Prostate gland (tissue), 2 donors: Measurements from ENCODE around the gene PDGFD. TPM values are rescaled to one million over a fixed set of nuclear protein-coding genes. Genes with fewer than 3 reads are reported as not detected.

Source experiments
- DNase-seq: peaks from one replicate; pipeline ENCODE4 v3.0.0-alpha.2; 2019; ENCODE audit warnings: low spot score
- H3K27ac ChIP-seq, 2 donors: fragments of 200-600 bp; sonication (generic); 2 replicates each; pipeline ENCODE4 v1.5.1; 2017 to 2019
- H3K27me3 ChIP-seq: fragments of 200-600 bp; sonication (generic); replicated peaks from 2 replicates; pipeline ENCODE4 v1.5.1; 2019; ENCODE audit not compliant: insufficient read depth
- H3K36me3 ChIP-seq, 2 donors: fragments of 200-600 bp; sonication (generic); 1 replicate in 1 of 2; 2 replicates in 1 of 2; pipeline versions ENCODE4 v1.5.1 to v1.8.1; 2017 to 2019
- H3K4me1 ChIP-seq: fragments of 200-600 bp; sonication (generic); replicated peaks from 2 replicates; pipeline ENCODE4 v1.5.1; 2019
- H3K4me3 ChIP-seq, 2 donors: fragments of 200-600 bp; sonication (generic); 2 replicates each; pipeline ENCODE4 v1.5.1; 2017 to 2019
- H3K9me3 ChIP-seq: fragments of 200-600 bp; sonication (generic); 2 replicates; pipeline ENCODE4 v1.5.1; 2017
- POLR2A ChIP-seq: fragments of 450-650 bp; IDR thresholded peaks from one replicate; pipeline ENCODE4 v1.6.1; 2016; ENCODE audit warnings: antibody characterized with exemption, mild to moderate bottlenecking
- POLR2AphosphoS5 ChIP-seq: sonication (generic); formaldehyde crosslinking; IDR thresholded peaks from one replicate; pipeline ENCODE4 v1.6.1; 2017; ENCODE audit warnings: antibody characterized with exemption
- WGBS: methylation state at CpG from one replicate; pipeline ENCODE4 v1.1.5; 2018; 5-methylcytosine and 5-hydroxymethylcytosine counted together
- intact Hi-C: fragments of 100-400 bp; cut with DNase I; formaldehyde crosslinking; loops from one replicate; pipeline ENCODE4 v1.14.2; 2022
- total RNA-seq, 2 donors: library from RNA; depleted of rRNA; stranded (reverse); fragments of >200 nt; gene quantifications; one replicate each; pipeline ENCODE4 v1.1.0, GENCODE V29; 2016
- TF ChIP-seq, protein P1 (sequence below), 4 experiments: fragments of 200-600 bp in 2 of 4; fragments of 450-650 bp in 2 of 4; sonication (generic) in 2 of 4; IDR thresholded peaks; 1 replicate in 3 of 4; 2 replicates in 1 of 4; pipeline ENCODE4 v1.5.1; 2016 to 2019; ENCODE audit warnings: antibody characterized with exemption in 4 of 4, mild to moderate bottlenecking in 2 of 4, moderate library complexity in 2 of 4

Gene PDGFD
- total RNA-seq, 2 donors from 2014 or later: 12.6 to 19.4 TPM

DNA sequence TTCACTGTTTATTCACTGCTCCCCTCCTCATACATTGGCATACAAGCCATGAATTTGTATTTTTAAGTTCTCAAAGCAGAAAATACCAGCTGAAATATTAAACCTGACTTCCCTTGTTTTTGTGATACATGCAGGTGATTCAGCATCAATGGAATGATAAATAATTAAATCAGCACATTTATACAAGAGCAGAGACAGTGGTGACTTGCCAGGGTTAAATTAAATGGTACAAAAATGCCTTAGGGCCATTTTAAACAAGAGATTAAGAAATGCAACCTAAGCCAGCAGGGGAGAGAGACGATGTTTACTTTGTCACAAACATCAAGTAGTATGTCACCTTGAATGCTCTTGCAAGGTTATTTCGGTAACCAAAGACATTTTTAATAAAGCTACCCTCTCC, 223.4 kb downstream of the PDGFD start:
- no peak overlapping the region for H3K27ac ChIP-seq
- no peaks in the 10 kb centered on the region for H3K9me3 ChIP-seq
- intact Hi-C loops: no loop called here

DNA sequence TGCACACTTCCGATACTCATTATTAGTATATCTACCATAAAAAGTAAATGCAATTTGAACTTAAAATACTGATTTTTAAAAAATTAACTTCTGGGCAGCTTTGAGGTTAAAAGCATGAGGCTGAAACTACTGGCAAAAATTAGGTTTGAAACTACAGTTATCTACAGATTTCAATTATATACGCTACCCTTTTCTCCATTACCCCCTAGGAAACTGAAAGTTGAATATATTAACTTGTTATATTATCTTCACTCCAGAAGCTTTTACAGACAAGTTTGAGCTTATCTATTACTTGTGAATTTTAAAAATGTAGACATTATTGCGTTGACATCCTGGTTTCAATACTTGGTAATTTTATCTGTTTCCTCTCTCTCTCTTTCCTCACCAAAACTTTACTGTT, 224.3 kb downstream of the PDGFD start:
- Histone ChIP-seq H3K4me1 (no peaks in the 10 kb centered on the region), H3K36me3 (no peaks in the 10 kb centered on the region), H3K4me3 (no peak overlapping the region), H3K27ac (no peak overlapping the region), H3K9me3 (no peaks in the 10 kb centered on the region), H3K27me3 (no peaks in the 10 kb centered on the region)
- intact Hi-C loops: no loop called here
- TF ChIP-seq, protein P1, sequence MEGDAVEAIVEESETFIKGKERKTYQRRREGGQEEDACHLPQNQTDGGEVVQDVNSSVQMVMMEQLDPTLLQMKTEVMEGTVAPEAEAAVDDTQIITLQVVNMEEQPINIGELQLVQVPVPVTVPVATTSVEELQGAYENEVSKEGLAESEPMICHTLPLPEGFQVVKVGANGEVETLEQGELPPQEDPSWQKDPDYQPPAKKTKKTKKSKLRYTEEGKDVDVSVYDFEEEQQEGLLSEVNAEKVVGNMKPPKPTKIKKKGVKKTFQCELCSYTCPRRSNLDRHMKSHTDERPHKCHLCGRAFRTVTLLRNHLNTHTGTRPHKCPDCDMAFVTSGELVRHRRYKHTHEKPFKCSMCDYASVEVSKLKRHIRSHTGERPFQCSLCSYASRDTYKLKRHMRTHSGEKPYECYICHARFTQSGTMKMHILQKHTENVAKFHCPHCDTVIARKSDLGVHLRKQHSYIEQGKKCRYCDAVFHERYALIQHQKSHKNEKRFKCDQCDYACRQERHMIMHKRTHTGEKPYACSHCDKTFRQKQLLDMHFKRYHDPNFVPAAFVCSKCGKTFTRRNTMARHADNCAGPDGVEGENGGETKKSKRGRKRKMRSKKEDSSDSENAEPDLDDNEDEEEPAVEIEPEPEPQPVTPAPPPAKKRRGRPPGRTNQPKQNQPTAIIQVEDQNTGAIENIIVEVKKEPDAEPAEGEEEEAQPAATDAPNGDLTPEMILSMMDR (IDR thresholded peaks at IDR 0.05): no peak
- TF ChIP-seq POLR2AphosphoS5 (no peak), POLR2A (no peak)
- 94% methylated on average over 3 of the region's 3 CpGs for WGBS
- DNase-seq: no peak

More for the DNA sequence above, 223.4 kb downstream of the PDGFD start:
- H3K4me1 ChIP-seq: no peaks in the 10 kb centered on the region
- TF ChIP-seq POLR2AphosphoS5: peak; percentile 26
- TF ChIP-seq, protein P1 (IDR thresholded peaks at IDR 0.05): no peak
- TF ChIP-seq POLR2A: no peak
- no peaks in the 10 kb centered on the region for H3K27me3 ChIP-seq
- H3K36me3 ChIP-seq: no peaks in the 10 kb centered on the region
- WGBS: 41% methylated on average over 2 of the region's 2 CpGs
- DNase-seq: no peak
- no peak overlapping the region for H3K4me3 ChIP-seq

DNA sequence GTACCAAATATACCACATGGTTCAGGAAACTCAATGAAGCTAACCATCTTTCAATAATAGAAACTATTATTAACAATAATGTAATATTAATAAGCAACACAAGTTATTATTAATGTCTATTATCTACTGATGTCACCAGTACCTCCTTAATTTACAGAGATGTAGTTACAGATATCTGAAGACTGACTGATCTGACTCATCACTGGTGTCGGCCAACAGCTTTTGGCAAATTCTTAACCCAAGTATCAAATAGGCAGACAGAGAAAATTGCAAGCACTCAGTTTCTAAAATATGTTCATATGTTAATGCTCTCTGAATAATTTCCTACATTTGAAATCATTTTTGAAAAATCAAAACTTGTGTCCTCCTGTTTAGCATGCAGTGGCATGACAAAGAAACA, 227.9 kb downstream of the PDGFD start:
- H3K27me3 ChIP-seq: no peaks in the 10 kb centered on the region
- DNase-seq: no peak
- WGBS: 56% methylated on average over 1 of the region's 1 CpG
- H3K9me3 ChIP-seq: no peaks in the 10 kb centered on the region
- intact Hi-C loops: no loop called here
- H3K4me3 ChIP-seq: no peak overlapping the region
- H3K4me1 ChIP-seq: no peaks in the 10 kb centered on the region
- no peaks in the 10 kb centered on the region for H3K36me3 ChIP-seq
- H3K27ac ChIP-seq: no peak overlapping the region
- TF ChIP-seq, protein P1 (IDR thresholded peaks at IDR 0.05): no peak
- TF ChIP-seq POLR2A (no peak), POLR2AphosphoS5 (no peak)

DNA sequence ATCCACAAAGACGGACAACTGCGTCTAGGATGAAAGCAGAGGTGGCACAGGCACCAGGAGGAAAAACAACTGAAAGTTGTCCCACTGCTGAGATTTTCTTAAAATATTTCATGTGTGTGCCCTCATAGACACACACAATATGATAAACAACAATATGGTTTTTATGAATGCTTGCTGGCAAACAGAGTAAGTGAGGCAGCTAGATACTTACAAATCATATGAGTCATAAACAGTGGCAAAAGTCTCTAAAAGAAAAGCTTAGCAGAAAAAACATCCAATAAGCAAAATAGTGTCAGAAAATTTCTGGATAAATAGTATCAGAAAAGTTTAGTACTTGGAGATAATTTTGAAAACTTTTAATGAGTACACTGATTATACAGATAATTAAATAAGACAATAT, 228.7 kb downstream of the PDGFD start:
- 89% methylated on average over 2 of the region's 2 CpGs for WGBS
- Histone ChIP-seq H3K4me1 (no peaks in the 10 kb centered on the region), H3K36me3 (no peaks in the 10 kb centered on the region), H3K4me3 (no peak overlapping the region), H3K9me3 (no peaks in the 10 kb centered on the region), H3K27me3 (no peaks in the 10 kb centered on the region), H3K27ac (no peak overlapping the region)
- DNase-seq: no peak
- intact Hi-C loops: no loop called here
- TF ChIP-seq, protein P1 (IDR thresholded peaks at IDR 0.05): no peak
- TF ChIP-seq POLR2A (no peak), POLR2AphosphoS5 (no peak)

DNA sequence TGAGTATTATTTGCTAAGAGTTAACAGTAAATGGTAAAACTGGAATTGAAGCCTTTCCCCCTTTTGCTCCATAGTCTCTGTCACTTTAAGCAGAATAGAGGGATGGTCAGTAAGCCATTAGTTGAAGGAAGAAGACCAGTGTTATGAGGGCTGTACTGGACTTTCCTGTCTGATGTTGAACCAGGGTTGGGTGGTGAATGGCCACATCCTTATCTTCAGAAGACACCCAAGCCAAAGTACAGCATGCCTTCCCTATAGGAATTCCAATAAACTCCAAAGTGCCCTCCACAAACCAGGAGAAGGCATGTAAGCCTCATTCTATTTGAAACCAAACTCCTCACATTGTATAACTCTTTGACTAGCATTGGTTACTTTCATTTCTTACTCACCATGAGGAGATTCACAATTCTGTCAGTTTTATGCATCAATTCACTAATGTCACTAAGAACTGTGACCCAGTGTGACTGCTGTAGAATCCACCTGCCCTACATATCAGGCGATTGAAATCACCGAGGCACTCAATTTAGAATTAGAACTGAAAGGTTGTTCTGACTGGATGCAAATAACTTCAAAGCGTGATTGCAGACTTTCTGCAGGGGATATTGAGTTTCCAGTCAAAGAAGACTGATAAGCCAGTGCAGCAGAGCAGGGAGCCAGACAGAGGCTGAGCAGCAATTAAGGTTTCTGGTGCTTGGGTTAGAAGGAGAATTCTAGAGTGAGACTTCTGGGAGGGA, 234.6 kb downstream of the PDGFD start:
- H3K4me1 ChIP-seq: no peaks in the 10 kb centered on the region
- H3K27ac ChIP-seq: no peak overlapping the region
- TF ChIP-seq, protein P1 (IDR thresholded peaks at IDR 0.05): no peak
- TF ChIP-seq POLR2AphosphoS5 (no peak), POLR2A (no peak)
- no peak for DNase-seq
- no peaks in the 10 kb centered on the region for H3K27me3 ChIP-seq
- H3K9me3 ChIP-seq: no peaks in the 10 kb centered on the region
- WGBS: 92% methylated on average over 3 of the region's 3 CpGs
- H3K36me3 ChIP-seq: no peaks in the 10 kb centered on the region
- no peak overlapping the region for H3K4me3 ChIP-seq
- intact Hi-C loops: loop anchor here (10.0 kb wide), 1 partner anchor 245 kb away; no protein-coding TSS in a partner anchor
